Cerebellar nuclear complex (tissue), 1 donor: ENCODE measurements around the gene NRXN3.

Experiments
- DNase-seq, 2 experiments: peaks; one replicate each; lab custom pipeline; 2025; lab: John Stamatoyannopoulos, UW

The NRXN3 gene

DNA sequence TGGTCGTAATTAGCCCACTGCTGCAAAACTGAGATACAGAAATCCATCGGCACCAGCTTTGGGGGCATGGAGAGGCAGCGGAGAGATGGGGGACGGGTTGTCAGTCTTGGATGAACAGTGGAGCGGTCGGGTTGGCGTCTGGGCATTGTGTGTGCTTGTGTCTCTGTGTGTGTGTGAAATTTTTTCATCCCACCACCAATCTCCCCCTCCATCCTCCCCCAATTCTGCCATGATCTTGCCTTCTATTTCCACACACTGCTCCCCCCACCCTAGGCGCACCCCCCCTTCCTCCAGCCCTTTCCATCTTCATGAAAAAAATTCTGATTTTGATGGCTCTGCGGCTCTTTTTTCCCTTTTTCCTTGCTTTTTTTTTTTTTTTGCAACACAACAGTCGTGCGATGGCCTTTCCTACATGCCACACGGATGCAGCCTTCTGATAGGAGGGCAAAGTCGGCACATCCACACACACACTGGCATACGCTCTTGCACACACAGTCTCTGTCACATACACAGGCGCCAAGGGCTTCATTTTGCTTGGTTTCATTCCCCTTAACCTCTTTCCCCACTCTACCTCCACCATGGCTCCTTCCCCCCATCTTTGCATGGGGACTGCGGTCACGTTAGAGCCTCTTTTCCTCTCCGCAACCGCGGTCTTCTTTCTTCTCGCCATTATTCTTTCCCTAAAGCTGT is 3.3 kb downstream of the NRXN3 start:
- DNase-seq: no peak

GRCh38 chr14:78175412-78175811 is 5.2 kb downstream of the NRXN3 start:
- no peak for DNase-seq

DNA sequence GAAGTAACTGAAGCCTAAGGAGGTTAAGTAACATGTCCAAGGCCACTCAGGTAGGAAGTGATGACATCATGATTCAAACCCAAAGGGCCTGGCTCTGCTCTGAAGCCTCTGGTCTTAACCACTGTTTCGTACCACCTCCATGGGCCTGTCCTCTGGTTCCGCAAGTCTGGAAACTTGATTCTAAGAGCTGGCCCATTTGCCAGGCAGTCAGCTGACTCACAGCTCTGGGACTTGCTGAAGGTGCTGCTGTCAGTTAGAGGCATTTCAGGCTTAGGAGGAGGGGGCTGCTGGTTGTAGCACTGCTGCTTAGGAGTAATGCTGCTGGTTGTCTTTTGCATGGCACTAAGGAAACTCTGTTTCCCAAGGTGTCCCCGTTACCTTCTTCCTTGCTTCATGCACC is 7.9 kb downstream of the NRXN3 start:
- DNase-seq: no peak

GRCh38 chr14:78178971-78179370 is 8.8 kb downstream of the NRXN3 start:
- DNase-seq: no peak

- DNase-seq: no peak
These were observed 11.1 kb downstream of the NRXN3 start for GRCh38 chr14:78181270-78181669.

GRCh38 chr14:78182722-78183121 is 12.5 kb downstream of the NRXN3 start:
- no peak for DNase-seq

DNA sequence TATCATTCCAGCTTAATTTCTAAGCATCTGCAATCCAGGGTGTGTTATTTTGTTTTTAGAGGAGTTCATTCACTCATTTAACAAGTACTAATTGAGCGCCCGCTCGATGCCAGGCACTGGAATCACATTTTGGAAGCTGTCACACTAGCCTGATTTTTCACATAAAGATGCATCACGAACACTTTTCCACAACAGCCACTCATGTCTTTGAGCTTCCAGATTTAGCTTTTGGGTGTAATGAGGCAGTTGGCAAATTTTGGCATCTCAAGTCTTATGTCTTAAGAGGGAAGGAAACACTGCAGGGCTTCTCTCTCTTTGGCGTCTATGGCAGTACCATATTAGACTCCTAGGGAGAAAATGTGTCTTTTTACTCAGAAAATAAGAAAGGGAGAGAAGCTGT is 14.0 kb downstream of the NRXN3 start:
- DNase-seq: no peak

DNA sequence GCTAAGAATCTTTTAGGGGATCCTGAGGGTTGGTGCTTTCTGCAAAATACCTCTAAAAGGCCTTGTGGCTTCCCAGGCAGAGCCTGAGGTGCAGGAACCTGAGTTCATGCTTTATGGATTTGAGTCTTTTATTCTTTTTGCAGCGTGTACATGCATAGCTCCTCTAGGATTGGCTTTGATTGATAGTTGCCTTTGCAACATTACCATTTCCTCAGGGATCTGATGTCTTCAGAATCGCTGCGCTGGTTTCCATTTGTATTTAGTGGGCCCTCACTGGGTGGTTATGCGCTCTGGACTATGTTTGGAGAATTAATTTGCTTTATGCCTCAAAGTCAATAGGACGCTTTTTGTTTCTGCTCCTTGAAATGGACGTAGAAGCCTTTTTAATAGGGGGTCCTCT is 16.1 kb downstream of the NRXN3 start:
- DNase-seq: no peak

DNA sequence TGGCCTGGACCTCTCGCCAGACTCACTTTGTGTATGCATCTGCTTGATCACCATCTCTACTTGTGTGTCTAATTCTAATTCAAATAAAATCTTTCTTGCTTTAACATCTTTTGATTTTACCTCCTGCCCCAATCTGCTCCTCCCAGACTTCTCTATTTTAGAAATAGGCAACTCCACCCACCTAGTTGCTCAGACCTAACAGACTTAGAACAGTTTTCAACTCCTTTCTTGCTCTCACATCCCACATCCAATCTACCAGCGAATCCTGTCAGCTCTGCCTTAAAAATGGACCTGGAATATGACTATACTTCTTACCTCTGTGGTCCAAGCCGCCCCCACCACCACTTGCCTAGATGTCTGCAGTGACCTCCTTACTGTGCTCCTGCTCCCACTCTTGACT is 18.7 kb downstream of the NRXN3 start:
- DNase-seq: no peak

DNA sequence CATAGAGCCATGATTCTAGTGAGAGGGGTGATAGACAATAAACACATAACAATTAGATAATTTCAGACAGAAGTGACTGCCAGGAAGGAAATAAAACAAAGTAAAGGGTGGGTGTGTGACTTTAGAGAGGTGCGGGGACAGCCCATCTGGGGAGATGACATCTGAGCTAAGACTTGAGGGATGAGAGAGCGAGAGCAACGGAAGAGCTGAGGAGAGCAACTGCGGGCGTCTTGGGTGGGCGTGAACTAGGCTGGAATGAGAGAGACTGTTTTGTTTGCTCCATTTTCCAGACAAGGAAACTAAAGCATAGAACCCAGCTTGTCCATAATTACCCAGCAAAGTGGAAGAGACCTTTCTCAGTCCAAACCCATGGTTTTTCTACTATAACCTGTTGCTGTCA is 25.3 kb downstream of the NRXN3 start:
- DNase-seq: no peak

GRCh38 chr14:78196323-78196722 is 26.1 kb downstream of the NRXN3 start:
- no peak for DNase-seq

GRCh38 chr14:78197051-78197450 is 26.9 kb downstream of the NRXN3 start:
- DNase-seq: no peak

DNA sequence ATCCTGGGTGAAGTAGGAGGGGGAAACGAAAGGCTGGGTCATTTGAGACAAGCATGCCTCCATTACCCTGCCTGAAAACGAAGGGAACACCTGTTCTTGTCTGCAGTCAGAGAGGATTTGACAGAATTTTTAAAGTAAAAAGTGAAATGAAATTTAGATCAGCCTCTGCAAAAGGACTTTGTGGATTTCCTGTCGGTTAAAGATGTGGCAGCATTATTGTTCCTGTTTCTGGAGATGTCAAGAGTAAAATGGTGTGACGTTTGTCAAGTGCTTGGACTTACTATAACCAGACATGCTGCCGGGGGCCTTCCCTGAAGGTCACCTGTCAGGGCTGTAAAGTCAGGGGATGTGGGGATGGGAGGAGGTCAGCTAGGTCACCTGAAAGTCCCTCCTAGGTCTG is 32.0 kb downstream of the NRXN3 start:
- no peak for DNase-seq

- DNase-seq: no peak
These were observed 32.8 kb downstream of the NRXN3 start for GRCh38 chr14:78202976-78203375.

DNA sequence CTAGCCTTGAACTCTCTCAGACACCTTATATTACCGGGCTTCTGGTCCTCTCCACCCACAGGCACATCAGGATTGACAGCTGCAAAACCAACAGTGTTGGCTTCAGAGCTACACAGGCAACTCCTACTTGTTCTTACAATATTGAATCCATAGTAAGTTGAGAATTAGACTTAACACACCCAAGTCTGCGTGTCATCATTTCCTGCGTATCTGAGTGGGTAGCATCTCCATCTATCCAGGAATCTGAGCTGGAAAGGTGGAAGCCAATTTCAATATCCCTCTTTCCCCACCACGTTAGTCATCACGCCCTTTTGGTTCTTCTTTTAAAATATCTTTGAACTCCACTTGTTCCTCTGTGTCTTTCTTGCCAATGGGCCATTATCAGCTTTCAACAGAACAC is 37.2 kb downstream of the NRXN3 start:
- DNase-seq: no peak

DNA sequence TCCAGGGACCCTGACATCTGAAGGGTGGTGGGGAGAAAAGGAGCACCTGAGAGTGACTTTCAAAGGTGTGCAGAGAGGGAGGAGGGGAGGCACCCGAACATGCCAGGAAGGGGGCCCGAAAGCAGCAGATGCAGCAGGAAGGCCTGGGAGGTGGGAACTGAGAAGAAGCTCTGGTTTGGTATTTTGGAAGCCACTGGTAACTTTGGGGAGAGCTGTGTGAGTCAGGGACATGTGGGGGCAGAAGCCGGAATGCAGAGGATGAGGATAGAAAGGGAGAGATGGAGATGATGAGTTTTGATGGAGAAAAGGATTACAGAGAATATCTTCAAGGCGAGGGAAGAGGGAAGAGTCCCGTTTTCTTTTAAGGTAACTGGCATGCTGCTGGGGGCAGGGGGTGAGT is 50.1 kb downstream of the NRXN3 start:
- DNase-seq: no peak

- no peak for DNase-seq
These were observed 52.6 kb downstream of the NRXN3 start for GRCh38 chr14:78222746-78223145.

DNA sequence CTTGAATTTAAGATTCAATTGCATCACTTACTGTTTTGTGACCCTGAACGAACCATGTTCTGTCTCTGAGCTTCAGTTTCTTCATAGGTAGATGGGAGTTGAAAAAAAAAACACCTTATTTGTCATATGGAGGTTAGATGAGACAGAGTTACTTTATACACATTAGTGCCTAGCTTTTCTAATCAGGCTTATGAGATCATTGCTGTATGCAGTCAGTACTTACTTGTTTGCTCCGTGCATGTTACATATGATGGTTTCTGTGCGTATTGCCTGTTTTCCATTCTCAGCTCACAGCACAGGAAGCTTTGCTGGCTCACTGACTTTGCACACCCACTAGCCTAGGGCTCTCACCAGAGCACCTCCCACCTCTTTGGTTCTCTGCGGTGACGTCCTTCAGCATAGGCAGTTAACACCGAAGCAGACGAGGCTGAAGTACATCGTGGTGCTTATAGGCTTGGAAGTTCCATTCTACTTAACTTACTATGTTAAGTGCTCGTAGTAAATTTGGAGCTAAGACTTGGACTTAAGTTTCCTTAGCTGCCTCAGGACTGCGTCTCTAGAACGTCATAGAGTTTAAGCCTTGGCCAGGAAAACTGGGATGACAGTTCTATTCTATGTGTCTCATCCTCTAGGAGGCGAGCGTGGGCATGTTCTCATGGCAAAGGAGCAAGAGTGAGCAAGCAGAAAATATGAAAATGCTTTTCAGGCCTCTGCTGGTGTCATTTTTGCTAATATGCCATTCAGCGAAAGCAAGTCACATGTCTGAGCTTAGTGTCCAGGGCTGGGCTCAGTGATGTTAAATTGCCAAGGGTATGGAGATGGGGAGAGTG is 57.3 kb downstream of the NRXN3 start:
- no peak for DNase-seq

- DNase-seq: no peak
These were observed 58.6 kb downstream of the NRXN3 start for GRCh38 chr14:78228702-78229327.

GRCh38 chr14:78232231-78233000 is 62.2 kb downstream of the NRXN3 start:
- no peak for DNase-seq

DNA sequence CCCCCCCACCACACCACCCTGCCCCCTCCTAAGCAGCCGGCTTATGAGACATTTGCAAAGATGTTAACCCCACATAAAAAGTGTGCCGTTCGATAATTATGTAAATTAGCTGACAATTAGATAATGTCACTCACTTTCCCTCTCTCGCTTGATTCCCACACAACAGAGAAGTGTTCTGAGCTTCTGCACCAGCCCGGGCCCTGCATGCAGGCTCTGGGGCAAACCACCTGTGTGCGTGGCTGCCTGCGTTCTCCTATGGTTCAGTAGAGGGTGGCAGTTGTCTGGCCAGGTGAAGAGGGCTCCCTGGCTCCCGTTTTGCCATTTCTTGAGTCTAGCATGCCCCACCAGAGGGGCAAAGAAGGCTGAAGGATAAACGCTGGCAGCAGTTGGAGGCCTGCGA is 68.0 kb downstream of the NRXN3 start:
- DNase-seq: no peak

GRCh38 chr14:78240567-78240966 is 70.4 kb downstream of the NRXN3 start:
- no peak for DNase-seq
